ENCODE data around the gene MAP3K4. TPM values are rescaled to one million over a fixed set of nuclear protein-coding genes. Genes with fewer than 3 reads are reported as not detected.

MAP3K4 gene
- total and polyA plus RNA-seq, 7 donors, result 4.6 to 79.2 (median 22.7) TPM

DNA sequence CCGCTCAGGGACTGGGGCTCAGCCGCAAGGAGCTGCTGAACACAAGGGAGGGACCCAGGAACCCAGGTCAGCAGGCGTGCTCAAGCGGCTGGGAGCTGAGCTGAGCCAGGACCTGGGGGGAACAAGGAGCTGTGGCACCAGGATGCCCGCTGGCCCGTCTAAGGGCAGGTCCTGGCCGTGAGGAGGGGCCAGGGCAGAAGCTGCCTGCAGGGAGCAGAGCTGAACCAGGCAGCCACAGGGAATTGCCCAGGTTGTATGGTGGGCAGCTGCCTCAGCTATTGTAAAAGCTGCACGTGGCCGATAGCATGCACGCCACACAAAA is 148.9 kb downstream of the MAP3K4 start:
- Histone ChIP-seq H3K4me1 (no peaks in the 10 kb centered on the region), H3K4me3 (no peak overlapping the region), H3K36me3 (peaks cover 0 to 39% (median 10%) of the 10 kb centered on the region in 4 donors), H3K9me3 (no peaks in the 10 kb centered on the region), H3K27me3 (no peaks in the 10 kb centered on the region), H3K27ac (no peak overlapping the region)
- TF ChIP-seq, protein P1, sequence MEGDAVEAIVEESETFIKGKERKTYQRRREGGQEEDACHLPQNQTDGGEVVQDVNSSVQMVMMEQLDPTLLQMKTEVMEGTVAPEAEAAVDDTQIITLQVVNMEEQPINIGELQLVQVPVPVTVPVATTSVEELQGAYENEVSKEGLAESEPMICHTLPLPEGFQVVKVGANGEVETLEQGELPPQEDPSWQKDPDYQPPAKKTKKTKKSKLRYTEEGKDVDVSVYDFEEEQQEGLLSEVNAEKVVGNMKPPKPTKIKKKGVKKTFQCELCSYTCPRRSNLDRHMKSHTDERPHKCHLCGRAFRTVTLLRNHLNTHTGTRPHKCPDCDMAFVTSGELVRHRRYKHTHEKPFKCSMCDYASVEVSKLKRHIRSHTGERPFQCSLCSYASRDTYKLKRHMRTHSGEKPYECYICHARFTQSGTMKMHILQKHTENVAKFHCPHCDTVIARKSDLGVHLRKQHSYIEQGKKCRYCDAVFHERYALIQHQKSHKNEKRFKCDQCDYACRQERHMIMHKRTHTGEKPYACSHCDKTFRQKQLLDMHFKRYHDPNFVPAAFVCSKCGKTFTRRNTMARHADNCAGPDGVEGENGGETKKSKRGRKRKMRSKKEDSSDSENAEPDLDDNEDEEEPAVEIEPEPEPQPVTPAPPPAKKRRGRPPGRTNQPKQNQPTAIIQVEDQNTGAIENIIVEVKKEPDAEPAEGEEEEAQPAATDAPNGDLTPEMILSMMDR (IDR thresholded peaks at IDR 0.05), result no peak
- TF ChIP-seq EP300 (IDR thresholded peaks at IDR 0.05), result no peak
- TF ChIP-seq POLR2AphosphoS5 (IDR thresholded peaks at IDR 0.05), result no peak
- TF ChIP-seq POLR2A (IDR thresholded peaks at IDR 0.05), result no peak
- DNase-seq, result no peak
- 91 to 95% methylated on average over 10 of the region's 10 CpGs for WGBS, 2 donors
- intact Hi-C loops (cut with DNase I), result loop anchor here (2.0 kb wide), 1 partner anchor 232 kb away; no protein-coding TSS in a partner anchor

DNA sequence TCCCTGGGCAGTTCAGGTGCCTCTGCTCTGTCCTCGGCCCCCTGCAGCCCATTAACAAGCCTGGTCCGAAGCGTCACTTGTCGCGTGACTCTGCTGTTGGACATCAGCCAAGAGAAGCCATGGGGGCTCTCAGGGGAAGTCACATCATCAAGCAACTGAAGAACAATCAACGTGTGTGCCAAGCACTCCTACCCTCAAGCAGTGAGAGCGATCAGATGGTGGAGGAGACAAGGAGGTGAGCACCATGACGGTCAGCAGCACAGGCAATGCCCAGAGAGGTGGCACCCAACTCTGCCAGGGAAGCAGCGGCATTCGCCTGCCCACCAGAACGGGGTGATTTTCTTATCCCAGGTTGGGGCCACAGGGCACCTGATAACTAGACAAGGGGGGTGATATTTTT is 149.6 kb downstream of the MAP3K4 start:
- H3K9me3 ChIP-seq, result no peaks in the 10 kb centered on the region
- DNase-seq, result no peak
- H3K4me1 ChIP-seq, result no peaks in the 10 kb centered on the region
- H3K4me3 ChIP-seq, result no peak overlapping the region
- TF ChIP-seq POLR2A (IDR thresholded peaks at IDR 0.05), result no peak
- TF ChIP-seq, protein P1 (IDR thresholded peaks at IDR 0.05), result no peak
- TF ChIP-seq POLR2AphosphoS5 (IDR thresholded peaks at IDR 0.05), result no peak
- TF ChIP-seq EP300 (IDR thresholded peaks at IDR 0.05), result no peak
- 87 to 90% methylated on average over 11 of the region's 11 CpGs for WGBS, 2 donors
- H3K27ac ChIP-seq, result no peak overlapping the region
- peaks cover 0 to 38% (median 9%) of the 10 kb centered on the region in 4 donors for H3K36me3 ChIP-seq
- intact Hi-C loops (cut with DNase I), result loop anchor here (2.0 kb wide), 1 partner anchor 232 kb away; no protein-coding TSS in a partner anchor
- H3K27me3 ChIP-seq, result no peaks in the 10 kb centered on the region

DNA sequence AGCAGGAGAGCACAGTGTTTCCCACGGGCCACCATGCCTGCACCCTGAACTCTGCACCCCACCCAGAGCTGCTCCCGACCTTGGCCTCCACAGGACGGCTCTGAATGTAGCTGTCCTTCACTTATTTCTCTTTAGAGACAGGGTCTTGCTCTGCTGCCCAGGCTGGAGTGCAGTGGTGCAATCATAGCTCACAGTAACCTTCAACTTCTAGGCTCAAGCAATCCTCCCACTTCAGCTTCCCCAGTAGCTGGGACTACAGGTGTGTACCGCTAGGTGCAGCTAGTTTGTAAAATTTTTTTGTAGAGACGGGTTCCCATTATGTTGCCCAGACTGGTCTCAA is 151.4 kb downstream of the MAP3K4 start:
- Histone ChIP-seq H3K4me1 (no peaks in the 10 kb centered on the region), H3K27ac (no peak overlapping the region), H3K36me3 (peaks cover 0 to 38% (median 5%) of the 10 kb centered on the region in 4 donors), H3K4me3 (no peak overlapping the region), H3K9me3 (no peaks in the 10 kb centered on the region), H3K27me3 (no peaks in the 10 kb centered on the region)
- no peak for DNase-seq
- intact Hi-C loops (cut with DNase I), result no loop called here
- 84 to 95% methylated on average over 5 of the region's 5 CpGs for WGBS, 2 donors
- TF ChIP-seq, protein P1 (IDR thresholded peaks at IDR 0.05), result no peak
- TF ChIP-seq POLR2A (IDR thresholded peaks at IDR 0.05), result no peak
- no peak for TF ChIP-seq EP300 (IDR thresholded peaks at IDR 0.05)
- TF ChIP-seq POLR2AphosphoS5 (IDR thresholded peaks at IDR 0.05), result no peak

DNA sequence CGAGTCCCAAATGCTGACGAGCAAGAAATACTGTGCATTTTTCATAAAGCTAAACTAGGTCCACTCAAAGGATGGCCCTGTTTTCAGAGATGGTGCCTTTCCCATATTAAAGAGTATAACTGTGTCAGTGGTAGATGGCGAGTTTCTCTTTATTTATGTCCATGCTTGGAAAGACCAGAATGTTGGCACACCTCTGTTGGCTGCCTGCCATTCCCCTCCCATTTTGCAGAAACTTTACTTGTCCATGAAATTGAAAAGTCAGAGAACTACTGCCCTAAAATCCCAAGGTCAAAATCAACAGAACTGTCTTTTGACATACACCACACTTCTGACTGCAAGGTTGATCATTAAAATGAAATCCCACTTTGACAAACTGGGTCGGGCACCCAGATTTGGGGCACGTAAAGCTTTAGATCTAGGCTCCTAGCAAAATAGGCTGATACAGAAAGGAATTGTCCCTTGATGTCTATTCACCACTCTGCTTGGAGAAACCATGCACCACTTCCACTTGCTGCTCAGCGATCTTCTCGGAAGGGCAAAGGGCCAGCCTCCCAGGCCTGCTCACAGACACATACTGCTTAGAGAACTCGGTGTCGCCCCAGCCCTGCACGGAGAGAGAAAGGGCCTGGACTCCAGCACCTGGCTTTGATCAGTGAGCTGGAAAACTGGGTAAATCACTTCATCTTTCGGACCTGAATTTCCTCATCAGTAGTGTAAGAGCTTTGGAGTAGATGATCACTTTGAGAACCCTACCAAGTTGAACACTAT is 152.3 kb downstream of the MAP3K4 start:
- no peak overlapping the region for H3K4me3 ChIP-seq
- H3K9me3 ChIP-seq, result no peaks in the 10 kb centered on the region
- no peaks in the 10 kb centered on the region for H3K4me1 ChIP-seq
- H3K36me3 ChIP-seq, result peaks cover 2 to 40% (median 4%) of the 10 kb centered on the region in 4 donors
- intact Hi-C loops (cut with DNase I), result no loop called here
- 90 to 93% methylated on average over 11 of the region's 11 CpGs for WGBS, 2 donors
- no peak for TF ChIP-seq POLR2A (IDR thresholded peaks at IDR 0.05)
- TF ChIP-seq EP300 (IDR thresholded peaks at IDR 0.05), result no peak
- no peak for TF ChIP-seq POLR2AphosphoS5 (IDR thresholded peaks at IDR 0.05)
- TF ChIP-seq, protein P1 (IDR thresholded peaks at IDR 0.05), result no peak
- no peaks in the 10 kb centered on the region for H3K27me3 ChIP-seq
- DNase-seq, result no peak
- H3K27ac ChIP-seq, result no peak overlapping the region

All from sigmoid colon (tissue), 7 donors.